GM19397 (cell line): Measurements from ENCODE around the gene KCTD21.
"Not testable (repeated sequence)": the region's sequence is repeated elsewhere in the genome, so short reads cannot be mapped to it uniquely, and the experiment has no call there.

Experiments used
- ATAC-seq: cut with Tn5 transposase; IDR thresholded peaks from one replicate; pipeline ENCODE4 v1.9.1; 2021; ENCODE audit warnings: mild to moderate bottlenecking, moderate library complexity; ENCODE audit not compliant: unreplicated experiment

Gene KCTD21, protein sequence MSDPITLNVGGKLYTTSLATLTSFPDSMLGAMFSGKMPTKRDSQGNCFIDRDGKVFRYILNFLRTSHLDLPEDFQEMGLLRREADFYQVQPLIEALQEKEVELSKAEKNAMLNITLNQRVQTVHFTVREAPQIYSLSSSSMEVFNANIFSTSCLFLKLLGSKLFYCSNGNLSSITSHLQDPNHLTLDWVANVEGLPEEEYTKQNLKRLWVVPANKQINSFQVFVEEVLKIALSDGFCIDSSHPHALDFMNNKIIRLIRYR

GRCh38 chr11:78188286-78189173 is at the start of gene KCTD21, which contains the start of gene USP35:
TSS of gene KCTD21 (minus strand) at chr11:78188626. CDS start at chr11:78174554, 14,072 bp downstream.
TSS of gene USP35 (plus strand) at chr11:78188919. CDS start at chr11:78196246, 7,327 bp downstream.
- peak; percentile 97 for ATAC-seq

GRCh38 chr11:78237293-78238046 is 49.0 kb upstream of the KCTD21 start:
- ATAC-seq = no peak

DNA sequence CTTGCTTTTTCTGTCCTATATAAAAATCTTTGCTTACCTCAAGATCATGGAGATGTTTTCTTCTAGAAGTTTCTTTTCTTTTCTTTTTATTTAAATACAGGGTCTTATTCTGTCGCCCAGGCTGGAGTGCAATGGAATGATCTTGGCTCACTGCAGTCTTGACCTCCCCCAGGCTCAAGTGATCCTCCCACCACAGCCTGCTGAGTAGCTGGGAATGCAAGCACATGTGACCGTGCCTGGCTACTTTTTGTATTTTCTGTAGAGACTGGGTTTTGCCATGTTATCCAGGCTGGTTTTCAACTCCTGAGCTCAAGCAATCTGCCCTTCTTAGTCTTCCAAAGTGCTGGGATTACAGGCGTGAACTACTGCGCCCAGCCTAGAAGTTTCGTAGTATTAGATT is 45.6 kb upstream of the KCTD21 start:
- ATAC-seq = no peak

- not testable (repeated sequence) for ATAC-seq
Measured at GRCh38 chr11:78233046-78233445, 44.6 kb upstream of the KCTD21 start.

GRCh38 chr11:78231962-78232501 is 43.6 kb upstream of the KCTD21 start:
- ATAC-seq = no peak

GRCh38 chr11:78230161-78230877 is 41.9 kb upstream of the KCTD21 start:
- no peak for ATAC-seq

DNA sequence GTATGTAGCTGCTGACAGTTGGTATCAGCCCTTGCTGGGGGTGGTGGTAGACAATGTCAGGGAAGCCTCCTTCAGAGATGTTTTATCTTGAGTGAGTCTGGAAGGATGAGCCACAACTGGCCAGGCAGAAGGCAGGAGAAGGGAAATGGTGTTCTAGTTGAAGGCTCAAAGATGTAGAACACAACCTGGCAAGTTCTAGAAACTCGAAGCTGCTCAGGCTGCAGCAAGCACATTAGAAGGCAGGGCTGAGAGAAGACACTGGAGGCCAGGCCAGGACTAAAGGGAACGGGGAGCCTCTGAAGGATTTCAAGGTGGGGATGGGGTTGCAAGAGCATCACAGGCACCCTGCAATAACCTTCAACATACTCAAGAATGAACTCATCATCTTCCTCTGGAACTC is 40.7 kb upstream of the KCTD21 start:
- ATAC-seq = no peak

GRCh38 chr11:78228467-78228866 is 40.0 kb upstream of the KCTD21 start:
- no peak for ATAC-seq

DNA sequence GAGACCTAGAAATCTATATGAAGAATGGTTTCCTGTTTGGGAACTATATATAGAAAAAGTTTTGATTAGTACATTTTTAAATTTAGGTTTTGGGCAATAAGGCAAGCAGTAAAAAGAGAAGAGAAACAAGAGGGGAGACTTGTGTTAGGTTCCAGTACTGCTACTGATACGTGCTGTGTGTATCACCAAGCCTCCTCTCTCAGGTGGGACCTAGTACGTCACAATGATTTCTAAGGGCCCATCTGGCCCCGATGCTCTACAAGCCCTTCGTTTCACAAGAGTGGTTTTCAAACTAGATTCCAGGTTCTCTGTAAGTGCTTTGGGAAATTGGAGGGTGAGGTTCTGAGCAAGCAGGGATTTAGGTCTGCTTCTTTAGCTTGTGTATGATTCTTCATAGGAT is 39.5 kb upstream of the KCTD21 start:
- no peak for ATAC-seq

DNA sequence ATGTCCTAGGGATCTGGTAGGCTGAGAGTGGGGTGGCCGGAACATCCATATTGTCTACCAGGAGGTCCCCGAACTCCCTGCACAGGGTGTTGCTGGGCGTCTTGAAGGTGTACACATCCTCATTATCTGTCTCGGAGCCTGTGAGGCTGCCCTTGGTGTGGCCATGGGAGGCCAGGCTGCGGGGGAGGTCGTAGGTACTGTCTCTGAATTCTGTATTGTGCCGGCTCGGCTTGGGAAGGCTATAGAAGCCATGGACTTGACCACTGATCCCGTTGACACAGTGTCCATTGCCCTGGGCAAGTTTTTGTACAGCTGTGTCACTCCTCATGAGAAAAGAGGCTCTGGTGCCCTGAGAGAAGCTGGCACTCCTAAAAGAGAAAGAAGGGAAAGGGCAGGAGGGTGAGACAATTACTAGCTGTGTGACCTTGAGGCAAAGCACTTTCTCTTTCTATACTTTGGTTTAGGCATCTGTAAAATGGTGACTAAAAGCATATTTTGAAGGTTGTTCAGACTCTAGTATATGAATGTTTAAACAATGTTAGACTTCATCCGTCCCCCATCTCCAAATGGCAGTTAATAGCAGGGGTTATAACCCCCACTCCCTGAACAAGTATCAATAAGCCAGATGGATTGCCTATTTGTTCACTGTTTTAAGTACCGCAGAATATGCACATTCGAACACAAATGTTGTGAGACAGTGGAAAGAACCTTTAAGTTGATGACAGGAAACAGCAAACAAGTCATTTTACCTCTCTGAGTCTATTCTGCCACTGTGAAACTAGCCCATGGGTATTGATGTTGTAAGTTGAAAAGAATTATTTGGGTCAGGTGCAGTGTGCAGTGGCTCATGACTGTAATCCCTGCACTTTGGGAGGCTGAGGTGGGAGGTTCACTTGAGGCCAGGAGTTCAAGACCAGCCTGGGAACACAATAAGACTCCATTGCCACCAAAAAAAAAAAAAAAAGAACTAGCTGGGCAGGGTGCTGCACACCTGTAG is 38.6 kb upstream of the KCTD21 start:
- ATAC-seq = no peak

DNA sequence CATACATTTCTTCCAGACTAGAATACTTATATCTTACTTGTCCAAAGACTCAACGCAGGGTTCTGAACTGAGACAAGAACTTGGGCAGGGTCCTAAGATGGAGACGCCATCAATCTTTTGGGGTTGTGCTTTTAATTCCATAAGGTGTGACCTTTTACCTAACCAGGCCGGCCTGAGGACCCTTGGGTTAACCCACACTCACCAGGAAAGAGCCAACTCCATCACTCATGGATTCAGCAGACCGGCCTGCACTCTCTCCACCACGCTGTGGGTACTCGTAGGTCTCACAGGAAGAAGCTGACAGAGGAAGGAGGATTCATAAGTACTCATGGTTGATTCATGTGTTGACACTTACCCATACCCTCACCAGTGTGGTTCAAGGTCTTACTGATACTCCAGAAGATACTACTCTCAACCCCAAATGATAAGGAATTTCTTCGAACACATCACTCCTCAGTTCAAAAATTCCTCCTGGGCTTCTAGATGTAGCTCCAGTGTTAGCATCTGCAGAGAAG is 36.5 kb upstream of the KCTD21 start:
- ATAC-seq = no peak

GRCh38 chr11:78224506-78224905 is 36.1 kb upstream of the KCTD21 start:
- ATAC-seq = no peak

GRCh38 chr11:78223320-78223954 is 35.0 kb upstream of the KCTD21 start:
- ATAC-seq = peak; percentile 77

- ATAC-seq = not testable (repeated sequence)
Measured at GRCh38 chr11:78222726-78223125, 34.3 kb upstream of the KCTD21 start.

DNA sequence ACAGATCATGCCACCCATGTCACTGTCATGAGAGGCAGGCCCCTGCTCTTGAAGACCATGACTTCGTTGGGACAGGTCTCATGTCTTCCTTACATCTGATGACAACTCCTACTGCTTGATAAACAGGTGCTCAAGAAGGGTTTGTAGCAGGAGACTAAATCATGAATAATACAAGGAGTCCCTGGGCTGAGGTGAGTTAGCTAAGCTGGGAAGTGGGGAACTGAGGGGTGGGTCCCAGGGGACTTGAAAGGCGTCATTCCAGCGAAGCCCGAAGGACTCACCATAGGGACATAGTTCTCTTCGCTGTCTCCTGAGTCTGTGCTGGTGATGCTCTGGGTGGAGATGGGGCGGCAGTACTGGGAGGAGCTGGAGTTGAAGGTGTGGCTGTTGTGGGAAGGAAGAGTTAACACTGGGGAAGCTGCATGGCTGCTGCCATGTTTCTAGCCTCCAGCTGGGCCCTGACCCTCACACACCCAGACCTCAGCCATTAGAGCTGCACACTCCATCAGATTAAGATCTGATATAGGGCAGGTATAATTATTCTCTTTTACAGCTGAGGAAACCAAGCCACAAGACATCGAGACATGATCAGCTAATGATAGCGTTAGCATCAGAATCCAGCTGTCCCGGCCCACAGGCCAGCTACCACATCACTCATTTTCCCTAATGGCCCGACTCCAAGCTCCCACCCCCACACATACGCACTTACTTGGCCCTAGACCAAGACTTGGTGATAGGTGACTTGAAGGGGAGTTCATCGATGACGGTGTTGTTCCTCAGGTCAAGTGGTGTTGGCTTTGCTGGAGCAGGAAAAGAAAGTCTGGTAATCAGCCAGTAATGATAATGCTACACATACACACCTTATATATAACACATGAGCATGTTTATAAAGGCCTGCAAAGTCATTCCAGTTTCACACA is 33.2 kb upstream of the KCTD21 start:
- ATAC-seq = no peak

DNA sequence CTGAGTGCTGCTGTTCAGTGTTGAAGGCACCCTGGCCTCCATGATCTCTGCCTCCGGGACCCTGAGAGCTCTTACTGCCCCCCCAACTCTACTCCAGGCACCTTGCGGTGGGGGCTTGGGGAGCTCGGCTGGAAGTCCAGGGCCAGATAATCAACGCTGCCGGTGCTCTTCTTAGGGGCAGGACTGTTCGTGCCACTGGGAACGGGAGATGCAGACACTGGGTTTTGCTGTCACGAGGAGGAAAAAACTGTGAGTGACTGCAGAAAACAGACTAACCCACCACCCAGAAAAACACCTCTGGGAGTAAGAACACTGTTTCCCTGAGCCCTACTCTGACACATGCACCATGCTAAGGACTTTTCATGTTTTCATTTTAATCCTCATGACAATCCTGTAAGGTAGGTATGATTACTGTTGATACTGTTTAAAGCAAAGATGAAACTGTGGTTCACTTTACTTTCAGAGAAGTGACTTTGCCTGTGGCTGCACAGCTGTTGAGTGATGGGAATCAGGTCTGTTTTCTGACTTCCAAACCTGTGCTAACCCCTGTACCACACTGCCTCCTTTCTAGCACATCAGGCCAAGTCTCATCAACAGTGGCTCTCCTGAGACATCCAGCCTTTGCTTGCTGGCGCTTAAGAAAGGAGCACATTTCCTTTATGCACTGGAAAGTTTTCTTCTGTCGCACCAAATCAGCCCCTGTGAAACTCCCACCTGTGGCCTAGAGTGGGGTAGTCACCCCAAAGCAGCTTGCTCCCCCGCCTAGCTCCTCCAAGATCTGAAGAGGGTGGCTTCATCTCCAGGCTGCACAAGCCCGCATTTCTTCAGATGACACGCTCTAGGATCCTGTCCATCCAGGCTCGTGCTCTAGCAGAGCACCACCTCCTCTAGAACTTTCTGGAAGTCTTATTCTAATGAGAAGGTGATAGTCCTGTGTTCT is 32.1 kb upstream of the KCTD21 start:
- ATAC-seq = no peak
